ENCODE data around the gene IGSF8. TPM values are rescaled to one million over a fixed set of nuclear protein-coding genes. Genes with fewer than 3 reads are reported as not detected.

Gene IGSF8
- total and polyA plus RNA-seq, 2 donors (not counting 1 experiment from before 2014, with no cell fraction given), result 6.5 to 24.4 TPM

- Histone ChIP-seq H3K9ac (ENCODE audit: insufficient read depth, low read length) (no peak overlapping the region), H3K9me3 (ENCODE audit: control insufficient read depth, insufficient read depth, low read depth, low read length) (no peaks in the 10 kb centered on the region), H3K4me3 (replicated peaks in 1 of 4; ENCODE audit: control extremely low read depth in 1 of 4, insufficient read depth in 1 of 4, low read depth in 3 of 4, low read length in 4 of 4) (no peak overlapping the region), H3K27ac (ENCODE audit: insufficient read depth, low read length) (no peak overlapping the region), H2AFZ (ENCODE audit: low read length) (no peak overlapping the region), H3K27me3 (ENCODE audit: control insufficient read depth, insufficient read depth, low read length) (peaks cover 3% of the 10 kb centered on the region), H3K4me1 (ENCODE audit: control insufficient read depth, extremely low read depth, insufficient read depth, low read length) (peaks cover 4% of the 10 kb centered on the region), H3K4me2 (ENCODE audit: extremely low read depth, insufficient read depth, low read length) (no peak overlapping the region), H3K79me2 (ENCODE audit: control insufficient read depth, insufficient read depth, low read length) (no peaks in the 10 kb centered on the region), H4K20me1 (ENCODE audit: control insufficient read depth, extremely low read depth, insufficient read depth, low read length) (no peaks in the 10 kb centered on the region), H3K36me3 (ENCODE audit: control insufficient read depth, insufficient read depth, low read length) (no peaks in the 10 kb centered on the region)
- TF ChIP-seq EZH2 (IDR thresholded peaks at IDR 0.05; ENCODE audit: low read length, missing control alignments), result no peak
- TF ChIP-seq, protein P1, sequence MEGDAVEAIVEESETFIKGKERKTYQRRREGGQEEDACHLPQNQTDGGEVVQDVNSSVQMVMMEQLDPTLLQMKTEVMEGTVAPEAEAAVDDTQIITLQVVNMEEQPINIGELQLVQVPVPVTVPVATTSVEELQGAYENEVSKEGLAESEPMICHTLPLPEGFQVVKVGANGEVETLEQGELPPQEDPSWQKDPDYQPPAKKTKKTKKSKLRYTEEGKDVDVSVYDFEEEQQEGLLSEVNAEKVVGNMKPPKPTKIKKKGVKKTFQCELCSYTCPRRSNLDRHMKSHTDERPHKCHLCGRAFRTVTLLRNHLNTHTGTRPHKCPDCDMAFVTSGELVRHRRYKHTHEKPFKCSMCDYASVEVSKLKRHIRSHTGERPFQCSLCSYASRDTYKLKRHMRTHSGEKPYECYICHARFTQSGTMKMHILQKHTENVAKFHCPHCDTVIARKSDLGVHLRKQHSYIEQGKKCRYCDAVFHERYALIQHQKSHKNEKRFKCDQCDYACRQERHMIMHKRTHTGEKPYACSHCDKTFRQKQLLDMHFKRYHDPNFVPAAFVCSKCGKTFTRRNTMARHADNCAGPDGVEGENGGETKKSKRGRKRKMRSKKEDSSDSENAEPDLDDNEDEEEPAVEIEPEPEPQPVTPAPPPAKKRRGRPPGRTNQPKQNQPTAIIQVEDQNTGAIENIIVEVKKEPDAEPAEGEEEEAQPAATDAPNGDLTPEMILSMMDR (conservative IDR thresholded peaks at IDR 0.05 in 1 of 2, IDR thresholded peaks at IDR 0.05 in 1 of 2; ENCODE audit: low read depth in 1 of 2, low read length in 2 of 2), result no peak
- peak; percentile 58 to 76 for DNase-seq (ENCODE audit: low read depth in 2 of 2)
Observed at GRCh38 chr1:160125746-160126145, 27.3 kb upstream of the IGSF8 start.

DNA sequence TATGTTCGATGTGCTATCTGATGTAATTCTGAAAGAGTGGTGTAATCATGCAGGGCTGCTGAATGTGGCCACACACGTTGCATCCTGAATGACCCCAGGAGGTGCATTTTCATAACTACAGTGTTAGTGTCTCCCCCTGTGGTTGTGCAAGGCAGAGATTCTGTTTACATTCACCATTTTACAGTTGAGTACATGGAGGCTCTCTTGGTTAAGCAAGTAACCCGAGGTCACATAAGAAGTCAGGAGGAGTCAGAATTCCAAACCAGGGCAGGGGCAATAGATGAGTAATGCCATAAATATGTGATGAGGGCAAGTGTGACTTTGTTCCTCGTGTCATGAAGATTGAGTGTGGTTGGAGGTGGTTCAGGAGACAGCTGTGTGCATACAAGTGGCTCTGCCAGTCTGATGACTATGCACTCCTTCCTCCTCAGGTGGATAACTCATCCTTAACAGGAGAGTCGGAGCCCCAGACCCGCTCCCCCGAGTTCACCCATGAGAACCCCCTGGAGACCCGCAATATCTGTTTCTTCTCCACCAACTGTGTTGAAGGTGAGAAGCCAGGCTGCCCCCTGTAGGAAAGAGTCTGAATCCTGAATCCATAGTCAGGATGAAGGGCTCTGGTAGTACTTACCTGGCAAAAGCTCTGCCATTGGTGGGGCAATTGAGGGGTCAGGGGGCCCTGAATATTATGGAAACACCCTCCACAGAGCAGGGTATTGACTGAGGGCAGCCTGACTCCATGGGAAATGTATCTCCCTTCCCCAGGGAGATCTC is 26.5 kb upstream of the IGSF8 start:
- no peak overlapping the region for H3K4me3 ChIP-seq (replicated peaks in 1 of 4; ENCODE audit: control extremely low read depth in 1 of 4, insufficient read depth in 1 of 4, low read depth in 3 of 4, low read length in 4 of 4)
- H3K36me3 ChIP-seq (ENCODE audit: control insufficient read depth, insufficient read depth, low read length), result no peaks in the 10 kb centered on the region
- H3K4me1 ChIP-seq (ENCODE audit: control insufficient read depth, extremely low read depth, insufficient read depth, low read length), result peaks cover 4% of the 10 kb centered on the region
- H3K79me2 ChIP-seq (ENCODE audit: control insufficient read depth, insufficient read depth, low read length), result no peaks in the 10 kb centered on the region
- H3K9ac ChIP-seq (ENCODE audit: insufficient read depth, low read length), result no peak overlapping the region
- peak overlapping the region; percentile 32 for H3K4me2 ChIP-seq (ENCODE audit: extremely low read depth, insufficient read depth, low read length)
- no peak overlapping the region for H3K27ac ChIP-seq (ENCODE audit: insufficient read depth, low read length)
- H2AFZ ChIP-seq (ENCODE audit: low read length), result no peak overlapping the region
- peaks cover 7% of the 10 kb centered on the region for H3K27me3 ChIP-seq (ENCODE audit: control insufficient read depth, insufficient read depth, low read length)
- no peaks in the 10 kb centered on the region for H3K9me3 ChIP-seq (ENCODE audit: control insufficient read depth, insufficient read depth, low read depth, low read length)
- no peaks in the 10 kb centered on the region for H4K20me1 ChIP-seq (ENCODE audit: control insufficient read depth, extremely low read depth, insufficient read depth, low read length)
- TF ChIP-seq EZH2 (IDR thresholded peaks at IDR 0.05; ENCODE audit: low read length, missing control alignments), result no peak
- TF ChIP-seq, protein P1 (conservative IDR thresholded peaks at IDR 0.05 in 1 of 2, IDR thresholded peaks at IDR 0.05 in 1 of 2; ENCODE audit: low read depth in 1 of 2, low read length in 2 of 2), result peak; percentile 17 to 52
- DNase-seq (ENCODE audit: low read depth in 2 of 2), result peak; percentile 86 to 98

- H3K36me3 ChIP-seq (ENCODE audit: control insufficient read depth, insufficient read depth, low read length), result no peaks in the 10 kb centered on the region
- no peak for TF ChIP-seq EZH2 (IDR thresholded peaks at IDR 0.05; ENCODE audit: low read length, missing control alignments)
- TF ChIP-seq, protein P1 (conservative IDR thresholded peaks at IDR 0.05 in 1 of 2, IDR thresholded peaks at IDR 0.05 in 1 of 2; ENCODE audit: low read depth in 1 of 2, low read length in 2 of 2), result no peak
- H3K27ac ChIP-seq (ENCODE audit: insufficient read depth, low read length), result no peak overlapping the region
- H3K27me3 ChIP-seq (ENCODE audit: control insufficient read depth, insufficient read depth, low read length), result peaks cover 6% of the 10 kb centered on the region
- H4K20me1 ChIP-seq (ENCODE audit: control insufficient read depth, extremely low read depth, insufficient read depth, low read length), result no peaks in the 10 kb centered on the region
- DNase-seq (ENCODE audit: low read depth in 2 of 2), result no peak
- no peaks in the 10 kb centered on the region for H3K9me3 ChIP-seq (ENCODE audit: control insufficient read depth, insufficient read depth, low read depth, low read length)
- H3K4me3 ChIP-seq (replicated peaks in 1 of 4; ENCODE audit: control extremely low read depth in 1 of 4, insufficient read depth in 1 of 4, low read depth in 3 of 4, low read length in 4 of 4), result no peak overlapping the region
- H3K4me2 ChIP-seq (ENCODE audit: extremely low read depth, insufficient read depth, low read length), result no peak overlapping the region
- H2AFZ ChIP-seq (ENCODE audit: low read length), result no peak overlapping the region
- no peaks in the 10 kb centered on the region for H3K79me2 ChIP-seq (ENCODE audit: control insufficient read depth, insufficient read depth, low read length)
- H3K9ac ChIP-seq (ENCODE audit: insufficient read depth, low read length), result no peak overlapping the region
- peaks cover 4% of the 10 kb centered on the region for H3K4me1 ChIP-seq (ENCODE audit: control insufficient read depth, extremely low read depth, insufficient read depth, low read length)
Observed at GRCh38 chr1:160123726-160124125, 25.3 kb upstream of the IGSF8 start.

Measured in fibroblast of lung (primary cell).